RWPE2 (cell line): Measurements from ENCODE around the gene ARHGEF1.

ENCODE experiments used
- ATAC-seq: fragments of 200-7000 bp; cut with Tn5 transposase; 3 replicates; pipeline ENCODE4 v1.9.1; 2021; ENCODE audit warnings: low read depth
- DNase-seq: peaks from one replicate; pipeline ENCODE4 v3.0.0-alpha.2; 2020; ENCODE audit warnings: low spot score
- H3K27ac ChIP-seq: fragments of 450-650 bp; 2 replicates; pipeline ENCODE4 v1.5.1; 2017; ENCODE audit warnings: mild to moderate bottlenecking; ENCODE audit not compliant: poor library complexity, severe bottlenecking
- H3K27me3 ChIP-seq: fragments of 250-450 bp; sonication (Bioruptor Pico); 2 replicates; pipeline ENCODE4 v1.5.1; 2021; ENCODE audit warnings: mild to moderate bottlenecking, moderate library complexity; ENCODE audit not compliant: insufficient read depth, poor library complexity, severe bottlenecking
- H3K36me3 ChIP-seq: fragments of 250-450 bp; sonication (Bioruptor Pico); 2 replicates; pipeline ENCODE4 v1.5.1; 2020; ENCODE audit warnings: low read depth, mild to moderate bottlenecking, moderate library complexity
- H3K4me1 ChIP-seq: fragments of 250-450 bp; sonication (Bioruptor Pico); 2 replicates; pipeline ENCODE4 v1.5.1; 2021; ENCODE audit warnings: mild to moderate bottlenecking, moderate library complexity; ENCODE audit not compliant: insufficient read depth, poor library complexity, severe bottlenecking
- H3K4me3 ChIP-seq: fragments of 250-450 bp; sonication (Bioruptor Pico); 2 replicates; pipeline ENCODE4 v1.5.1; 2021; ENCODE audit warnings: mild to moderate bottlenecking, moderate library complexity; ENCODE audit not compliant: severe bottlenecking
- H3K9me3 ChIP-seq: fragments of 250-450 bp; sonication (Bioruptor Pico); 2 replicates; pipeline ENCODE4 v1.5.1; 2021; ENCODE audit warnings: mild to moderate bottlenecking, moderate library complexity; ENCODE audit not compliant: severe bottlenecking
- TF ChIP-seq, protein P1 (sequence below): fragments of 450-650 bp; IDR thresholded peaks from one replicate; pipeline ENCODE4 v1.5.1; 2017; ENCODE audit warnings: mild to moderate bottlenecking, moderate library complexity; ENCODE audit not compliant: poor library complexity, severe bottlenecking

ARHGEF1 gene

DNA sequence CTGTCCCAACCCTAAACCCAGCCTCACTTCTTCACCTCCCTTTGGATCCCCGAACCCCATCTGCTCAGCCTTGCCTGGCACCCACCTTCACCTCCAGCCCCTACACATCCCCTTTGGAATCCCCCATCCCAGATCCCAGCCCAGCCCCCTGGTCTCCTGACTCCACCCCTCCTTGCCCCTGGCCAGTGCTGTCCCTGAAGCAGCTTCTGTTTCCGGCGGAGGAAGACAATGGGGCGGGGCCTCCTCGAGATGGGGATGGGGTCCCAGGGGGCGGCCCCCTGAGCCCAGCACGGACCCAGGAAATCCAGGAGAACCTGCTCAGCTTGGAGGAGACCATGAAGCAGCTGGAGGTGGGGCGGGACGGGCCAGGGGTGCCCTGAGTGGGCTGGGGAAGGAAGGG is 23.3 kb downstream of the ARHGEF1 start:
- H3K27ac ChIP-seq = no peak overlapping the region
- H3K27me3 ChIP-seq = peaks cover 9% of the 10 kb centered on the region
- ATAC-seq (no peak), DNase-seq (peak; percentile 55)
- no peaks in the 10 kb centered on the region for H3K9me3 ChIP-seq
- no peak overlapping the region for H3K4me3 ChIP-seq
- TF ChIP-seq, protein P1, sequence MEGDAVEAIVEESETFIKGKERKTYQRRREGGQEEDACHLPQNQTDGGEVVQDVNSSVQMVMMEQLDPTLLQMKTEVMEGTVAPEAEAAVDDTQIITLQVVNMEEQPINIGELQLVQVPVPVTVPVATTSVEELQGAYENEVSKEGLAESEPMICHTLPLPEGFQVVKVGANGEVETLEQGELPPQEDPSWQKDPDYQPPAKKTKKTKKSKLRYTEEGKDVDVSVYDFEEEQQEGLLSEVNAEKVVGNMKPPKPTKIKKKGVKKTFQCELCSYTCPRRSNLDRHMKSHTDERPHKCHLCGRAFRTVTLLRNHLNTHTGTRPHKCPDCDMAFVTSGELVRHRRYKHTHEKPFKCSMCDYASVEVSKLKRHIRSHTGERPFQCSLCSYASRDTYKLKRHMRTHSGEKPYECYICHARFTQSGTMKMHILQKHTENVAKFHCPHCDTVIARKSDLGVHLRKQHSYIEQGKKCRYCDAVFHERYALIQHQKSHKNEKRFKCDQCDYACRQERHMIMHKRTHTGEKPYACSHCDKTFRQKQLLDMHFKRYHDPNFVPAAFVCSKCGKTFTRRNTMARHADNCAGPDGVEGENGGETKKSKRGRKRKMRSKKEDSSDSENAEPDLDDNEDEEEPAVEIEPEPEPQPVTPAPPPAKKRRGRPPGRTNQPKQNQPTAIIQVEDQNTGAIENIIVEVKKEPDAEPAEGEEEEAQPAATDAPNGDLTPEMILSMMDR = no peak
- no peaks in the 10 kb centered on the region for H3K4me1 ChIP-seq
- H3K36me3 ChIP-seq = peaks cover 57% of the 10 kb centered on the region

DNA sequence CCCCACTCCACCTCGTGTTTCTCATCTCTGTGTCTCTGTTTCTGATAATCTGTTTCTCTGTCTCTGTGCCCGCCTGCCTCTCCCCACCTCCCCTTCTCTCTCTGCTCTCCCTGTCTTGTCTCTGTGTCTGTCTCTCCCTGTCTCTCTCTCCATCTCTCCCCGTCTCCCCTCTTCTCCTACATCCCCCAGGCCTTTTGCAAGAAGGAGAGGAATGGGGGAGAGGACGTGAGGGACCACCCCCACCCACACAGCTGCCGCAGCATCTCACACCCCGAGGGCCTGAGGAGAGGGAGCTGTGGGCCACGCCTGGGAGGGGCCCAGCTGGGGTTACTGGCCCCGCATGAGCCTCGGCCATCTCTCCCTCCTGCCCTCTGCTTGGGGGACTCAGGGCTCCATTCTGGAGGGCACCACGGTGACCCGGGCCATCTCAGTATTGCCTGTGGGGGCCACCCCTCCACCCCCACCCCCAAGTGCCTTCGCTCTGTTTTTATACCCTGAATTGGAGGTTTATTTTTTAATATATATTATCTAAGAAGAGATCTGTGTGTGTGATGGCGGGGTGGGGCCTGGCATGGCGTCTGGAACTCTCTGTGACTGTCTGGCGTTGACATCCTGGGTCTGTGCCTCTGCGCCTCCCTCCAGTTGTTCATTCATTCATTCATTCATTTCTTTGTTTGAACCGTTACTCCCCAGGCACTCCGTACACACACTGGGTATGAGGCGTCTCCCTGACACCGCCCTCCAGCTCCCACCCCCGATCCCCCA is 24.1 kb downstream of the ARHGEF1 start:
- ATAC-seq (no peak), DNase-seq (no peak)
- no peak overlapping the region for H3K27ac ChIP-seq
- no peaks in the 10 kb centered on the region for H3K9me3 ChIP-seq
- peaks cover 17% of the 10 kb centered on the region for H3K27me3 ChIP-seq
- TF ChIP-seq, protein P1 = no peak
- H3K4me1 ChIP-seq = no peaks in the 10 kb centered on the region
- peaks cover 49% of the 10 kb centered on the region for H3K36me3 ChIP-seq
- no peak overlapping the region for H3K4me3 ChIP-seq

DNA sequence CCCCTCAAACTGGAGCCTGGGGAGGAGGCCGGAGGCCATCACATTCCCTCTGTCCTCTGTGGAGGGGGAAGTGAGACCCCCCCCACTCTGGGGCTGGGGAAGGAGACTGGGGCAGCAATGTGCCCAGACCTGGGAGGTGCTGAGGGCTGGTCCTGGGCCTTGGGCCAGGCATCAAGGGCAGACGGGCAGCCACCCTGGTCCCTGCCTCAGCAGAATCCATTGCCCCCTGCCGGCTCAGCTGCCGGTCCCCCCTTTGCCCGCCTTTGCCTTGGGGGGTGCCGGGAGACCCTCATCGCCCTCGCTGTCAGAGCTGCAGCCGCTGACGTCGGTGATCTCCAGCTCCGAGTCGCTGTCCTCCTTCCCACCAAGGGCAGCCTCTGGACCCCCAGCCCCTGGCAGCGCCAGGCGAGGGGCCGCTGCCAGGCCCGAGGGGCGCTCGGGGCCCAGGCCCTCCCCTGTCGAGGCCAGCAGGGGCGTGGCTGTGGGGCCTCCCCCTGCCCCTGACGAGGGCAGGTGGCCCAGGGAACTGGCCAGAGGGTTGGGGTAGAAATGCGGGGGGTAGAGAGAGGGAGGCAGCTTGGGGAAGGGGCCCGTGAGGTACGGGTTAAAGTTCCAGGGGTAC is 25.1 kb downstream of the ARHGEF1 start:
- ATAC-seq (no peak), DNase-seq (no peak)
- peaks cover 28% of the 10 kb centered on the region for H3K27me3 ChIP-seq
- peaks cover 40% of the 10 kb centered on the region for H3K36me3 ChIP-seq
- H3K4me3 ChIP-seq = no peak overlapping the region
- TF ChIP-seq, protein P1 = no peak
- no peaks in the 10 kb centered on the region for H3K4me1 ChIP-seq
- H3K27ac ChIP-seq = no peak overlapping the region
- H3K9me3 ChIP-seq = no peaks in the 10 kb centered on the region

DNA sequence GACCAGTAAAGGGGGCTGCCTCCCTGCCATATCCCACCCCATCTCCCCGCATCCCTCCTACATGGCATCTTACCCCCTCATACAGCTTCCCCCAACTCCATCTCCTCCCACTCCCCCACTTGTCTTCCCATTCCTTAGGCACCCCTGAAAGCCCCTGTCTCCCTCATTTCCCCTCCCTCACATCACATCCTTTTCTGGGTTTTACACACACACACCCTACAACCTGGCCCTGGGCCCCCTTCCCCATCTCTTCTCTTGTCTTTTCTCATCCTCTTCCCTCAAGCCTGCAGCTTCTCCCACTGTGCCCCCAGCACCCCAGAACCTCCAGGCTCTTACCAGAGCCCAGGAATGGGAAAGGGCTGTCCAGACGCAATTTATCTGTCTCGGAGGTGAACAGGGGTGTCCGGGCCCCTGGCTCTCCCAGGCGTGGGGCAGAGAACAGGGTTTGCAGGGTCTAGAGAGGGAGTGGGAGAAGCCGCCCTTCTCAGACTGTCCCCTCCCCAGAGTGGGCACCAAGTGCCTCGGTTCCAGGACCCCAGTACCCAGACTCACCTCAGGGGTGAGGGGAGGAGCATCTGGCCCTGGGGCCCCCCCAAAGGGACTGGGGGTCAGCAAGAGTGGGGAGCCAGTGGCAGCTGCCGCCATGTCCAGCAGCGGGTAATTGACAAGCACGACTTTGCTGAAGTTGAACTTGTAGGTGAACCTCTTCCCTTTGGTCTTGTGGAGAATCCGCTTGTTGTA is 25.9 kb downstream of the ARHGEF1 start:
- Histone ChIP-seq H3K36me3 (peaks cover 32% of the 10 kb centered on the region), H3K27ac (no peak overlapping the region), H3K4me1 (no peaks in the 10 kb centered on the region), H3K9me3 (no peaks in the 10 kb centered on the region), H3K4me3 (no peak overlapping the region), H3K27me3 (peaks cover 35% of the 10 kb centered on the region)
- TF ChIP-seq, protein P1 = no peak
- ATAC-seq (no peak), DNase-seq (no peak)
